ENCODE data around the gene HSPA1B. TPM values are rescaled to one million over a fixed set of nuclear protein-coding genes. Genes with fewer than 3 reads are reported as not detected.

Gene HSPA1B
- total RNA-seq, 1 donor from 2014 or later, result 65.8 TPM

- Mint-ChIP-seq H3K9me3 (ENCODE audit: unreplicated experiment) (no peaks in the 10 kb centered on the region), H3K4me1 (ENCODE audit: unreplicated experiment) (peaks cover 5% of the 10 kb centered on the region), H3K27ac (ENCODE audit: unreplicated experiment) (no peak overlapping the region), H3K27me3 (ENCODE audit: unreplicated experiment) (no peaks in the 10 kb centered on the region), H3K36me3 (ENCODE audit: unreplicated experiment) (no peaks in the 10 kb centered on the region), H3K4me3 (ENCODE audit: unreplicated experiment) (no peak overlapping the region)
- no peak for TF ChIP-seq CTCF (IDR thresholded peaks at IDR 0.05)
- DNase-seq (ENCODE audit: extremely low spot score, unreplicated experiment), result no peak
Observed at GRCh38 chr6:31871046-31871659, 43.6 kb downstream of the HSPA1B start.

DNA sequence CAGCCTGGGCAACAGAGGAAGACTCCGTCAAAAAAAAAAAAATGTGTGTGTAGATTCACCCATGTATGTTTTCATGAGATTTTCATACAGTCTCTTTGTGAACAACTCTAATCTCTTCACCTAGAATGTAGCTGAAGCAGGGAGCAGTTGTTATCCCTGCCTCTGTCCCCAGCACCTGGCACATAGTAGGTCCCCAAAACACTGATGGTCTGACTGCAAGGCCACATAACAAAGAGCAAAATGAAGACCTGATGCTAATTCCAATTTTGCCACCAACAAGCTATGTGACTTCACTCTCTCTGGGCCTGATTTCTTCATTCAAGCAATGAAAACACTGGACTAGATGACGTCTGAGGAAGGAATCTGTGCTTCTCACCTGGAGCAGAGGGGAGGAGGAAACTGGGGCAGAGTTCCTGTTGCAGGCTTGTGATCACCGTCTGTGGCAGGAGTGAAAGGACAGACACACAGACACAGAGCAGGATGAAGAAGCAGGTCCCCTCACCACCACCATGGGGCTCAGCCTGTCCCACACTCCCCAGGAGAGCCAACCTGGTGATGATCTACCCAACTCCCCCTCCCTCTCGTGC is 46.6 kb downstream of the HSPA1B start:
- H3K27ac Mint-ChIP-seq (ENCODE audit: unreplicated experiment), result no peak overlapping the region
- no peak for DNase-seq (ENCODE audit: extremely low spot score, unreplicated experiment)

DNA sequence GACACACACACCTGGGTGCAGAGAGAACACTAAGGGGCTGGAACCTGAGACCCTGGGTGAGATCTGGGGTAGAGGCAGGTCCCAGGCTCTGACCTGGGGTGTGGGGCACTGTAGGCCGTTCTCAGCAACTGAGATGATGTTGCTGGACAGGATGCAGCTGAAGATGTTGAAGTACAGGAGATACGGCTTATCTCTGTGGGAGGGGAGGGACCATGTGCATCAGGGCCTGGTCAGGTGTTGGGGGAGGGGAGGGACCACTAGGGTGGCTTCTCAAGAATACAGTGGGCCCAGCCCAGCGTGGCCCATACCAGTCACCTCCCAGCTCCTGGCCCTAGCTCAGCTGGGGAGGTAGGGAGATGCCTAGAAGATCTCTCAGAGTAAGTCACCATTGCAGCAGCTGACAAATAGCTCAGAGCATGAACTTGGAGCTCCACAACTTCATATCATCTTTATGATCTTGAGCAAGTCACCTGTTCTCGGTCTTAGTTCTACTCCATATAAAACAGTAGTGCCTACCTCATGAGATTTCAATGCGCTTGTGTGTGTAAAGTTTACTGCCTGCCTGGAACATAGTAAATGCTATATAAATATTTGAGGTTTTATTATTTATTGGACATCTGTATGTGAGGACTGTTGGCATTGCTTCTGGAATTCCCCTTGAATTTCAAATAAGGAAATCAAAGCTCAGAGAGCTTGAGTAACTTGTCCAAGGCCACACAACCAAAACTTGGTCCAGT is 47.5 kb downstream of the HSPA1B start:
- Mint-ChIP-seq H3K27me3 (ENCODE audit: unreplicated experiment) (no peaks in the 10 kb centered on the region), H3K9me3 (ENCODE audit: unreplicated experiment) (no peaks in the 10 kb centered on the region), H3K36me3 (ENCODE audit: unreplicated experiment) (peaks cover 6% of the 10 kb centered on the region), H3K4me3 (ENCODE audit: unreplicated experiment) (no peak overlapping the region), H3K4me1 (ENCODE audit: unreplicated experiment) (peaks cover 9% of the 10 kb centered on the region), H3K27ac (ENCODE audit: unreplicated experiment) (no peak overlapping the region)
- DNase-seq (ENCODE audit: extremely low spot score, unreplicated experiment), result no peak
- no peak for TF ChIP-seq CTCF (IDR thresholded peaks at IDR 0.05)

More for the DNA sequence above, 46.6 kb downstream of the HSPA1B start:
- no peaks in the 10 kb centered on the region for H3K27me3 Mint-ChIP-seq (ENCODE audit: unreplicated experiment)
- TF ChIP-seq CTCF (IDR thresholded peaks at IDR 0.05), result no peak
- H3K4me1 Mint-ChIP-seq (ENCODE audit: unreplicated experiment), result peaks cover 5% of the 10 kb centered on the region
- no peaks in the 10 kb centered on the region for H3K36me3 Mint-ChIP-seq (ENCODE audit: unreplicated experiment)
- no peaks in the 10 kb centered on the region for H3K9me3 Mint-ChIP-seq (ENCODE audit: unreplicated experiment)
- H3K4me3 Mint-ChIP-seq (ENCODE audit: unreplicated experiment), result no peak overlapping the region

GRCh38 chr6:31875877-31876276 is 48.3 kb downstream of the HSPA1B start:
- Mint-ChIP-seq H3K4me3 (ENCODE audit: unreplicated experiment) (no peak overlapping the region), H3K27me3 (ENCODE audit: unreplicated experiment) (no peaks in the 10 kb centered on the region), H3K36me3 (ENCODE audit: unreplicated experiment) (peaks cover 8% of the 10 kb centered on the region), H3K4me1 (ENCODE audit: unreplicated experiment) (peaks cover 8% of the 10 kb centered on the region), H3K9me3 (ENCODE audit: unreplicated experiment) (no peaks in the 10 kb centered on the region), H3K27ac (ENCODE audit: unreplicated experiment) (no peak overlapping the region)
- no peak for DNase-seq (ENCODE audit: extremely low spot score, unreplicated experiment)
- TF ChIP-seq CTCF (IDR thresholded peaks at IDR 0.05), result no peak

GRCh38 chr6:31876357-31876756 is 48.8 kb downstream of the HSPA1B start:
- H3K27ac Mint-ChIP-seq (ENCODE audit: unreplicated experiment), result no peak overlapping the region
- H3K36me3 Mint-ChIP-seq (ENCODE audit: unreplicated experiment), result peaks cover 13% of the 10 kb centered on the region
- H3K4me3 Mint-ChIP-seq (ENCODE audit: unreplicated experiment), result no peak overlapping the region
- H3K27me3 Mint-ChIP-seq (ENCODE audit: unreplicated experiment), result no peaks in the 10 kb centered on the region
- peaks cover 5% of the 10 kb centered on the region for H3K4me1 Mint-ChIP-seq (ENCODE audit: unreplicated experiment)
- TF ChIP-seq CTCF (IDR thresholded peaks at IDR 0.05), result no peak
- DNase-seq (ENCODE audit: extremely low spot score, unreplicated experiment), result no peak
- no peaks in the 10 kb centered on the region for H3K9me3 Mint-ChIP-seq (ENCODE audit: unreplicated experiment)
